ENCODE results near the gene BEX4.
"Not testable (repeated sequence)": the region's sequence is repeated elsewhere in the genome, so short reads cannot be mapped to it uniquely, and the experiment has no call there.

The BEX4 gene

DNA sequence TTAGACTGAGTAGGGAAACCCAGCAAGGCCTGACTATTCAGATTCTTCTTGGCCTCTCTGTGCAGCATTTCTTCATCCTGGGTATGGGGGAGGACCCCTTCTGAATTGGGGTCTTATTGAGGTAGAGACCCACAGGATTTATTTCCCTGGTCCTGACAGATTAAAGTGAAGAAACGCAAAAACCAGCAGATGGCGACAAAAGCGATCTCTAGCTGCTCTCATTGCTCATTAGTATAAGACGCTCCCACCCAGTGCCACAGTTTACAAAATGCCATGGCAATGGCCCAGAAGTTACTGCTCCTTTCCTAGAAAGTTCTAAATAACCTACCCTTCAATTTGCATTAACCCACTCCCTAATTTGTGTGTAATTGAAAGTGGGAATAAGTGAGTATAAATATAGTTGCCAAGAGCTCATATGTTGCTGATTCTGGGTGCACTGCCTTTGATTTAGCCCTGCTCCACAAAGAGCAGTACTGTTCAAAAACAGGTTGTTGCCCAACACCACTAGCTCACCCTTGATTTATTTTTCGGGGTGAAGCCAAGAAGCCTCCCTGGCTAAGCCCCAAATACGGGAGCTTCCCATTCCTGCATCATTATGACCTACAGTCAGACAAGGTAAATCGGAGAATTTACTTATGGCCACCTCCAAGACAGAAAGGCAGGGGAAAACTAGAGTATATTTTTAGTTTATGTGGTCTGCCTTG, 3.7 kb upstream of the BEX4 start:
- Histone ChIP-seq H3K27me3 (replicated peaks) (no peaks in the 10 kb centered on the region), H3K27ac (no peak overlapping the region), H3K36me3 (replicated peaks) (no peaks in the 10 kb centered on the region), H3K4me3 (ENCODE audit: low read depth, low read length) (no peak overlapping the region)
- in situ Hi-C loops (cut with HindIII; ENCODE audit: low pct_ligation_motif_present, low sequenced_read_pairs) = no loop called here
- TF ChIP-seq, protein P1, sequence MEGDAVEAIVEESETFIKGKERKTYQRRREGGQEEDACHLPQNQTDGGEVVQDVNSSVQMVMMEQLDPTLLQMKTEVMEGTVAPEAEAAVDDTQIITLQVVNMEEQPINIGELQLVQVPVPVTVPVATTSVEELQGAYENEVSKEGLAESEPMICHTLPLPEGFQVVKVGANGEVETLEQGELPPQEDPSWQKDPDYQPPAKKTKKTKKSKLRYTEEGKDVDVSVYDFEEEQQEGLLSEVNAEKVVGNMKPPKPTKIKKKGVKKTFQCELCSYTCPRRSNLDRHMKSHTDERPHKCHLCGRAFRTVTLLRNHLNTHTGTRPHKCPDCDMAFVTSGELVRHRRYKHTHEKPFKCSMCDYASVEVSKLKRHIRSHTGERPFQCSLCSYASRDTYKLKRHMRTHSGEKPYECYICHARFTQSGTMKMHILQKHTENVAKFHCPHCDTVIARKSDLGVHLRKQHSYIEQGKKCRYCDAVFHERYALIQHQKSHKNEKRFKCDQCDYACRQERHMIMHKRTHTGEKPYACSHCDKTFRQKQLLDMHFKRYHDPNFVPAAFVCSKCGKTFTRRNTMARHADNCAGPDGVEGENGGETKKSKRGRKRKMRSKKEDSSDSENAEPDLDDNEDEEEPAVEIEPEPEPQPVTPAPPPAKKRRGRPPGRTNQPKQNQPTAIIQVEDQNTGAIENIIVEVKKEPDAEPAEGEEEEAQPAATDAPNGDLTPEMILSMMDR (IDR thresholded peaks at IDR 0.05; ENCODE audit: low read depth, low read length, missing control alignments) = peak; percentile 65
- DNase-seq = peak; percentile 47

DNA sequence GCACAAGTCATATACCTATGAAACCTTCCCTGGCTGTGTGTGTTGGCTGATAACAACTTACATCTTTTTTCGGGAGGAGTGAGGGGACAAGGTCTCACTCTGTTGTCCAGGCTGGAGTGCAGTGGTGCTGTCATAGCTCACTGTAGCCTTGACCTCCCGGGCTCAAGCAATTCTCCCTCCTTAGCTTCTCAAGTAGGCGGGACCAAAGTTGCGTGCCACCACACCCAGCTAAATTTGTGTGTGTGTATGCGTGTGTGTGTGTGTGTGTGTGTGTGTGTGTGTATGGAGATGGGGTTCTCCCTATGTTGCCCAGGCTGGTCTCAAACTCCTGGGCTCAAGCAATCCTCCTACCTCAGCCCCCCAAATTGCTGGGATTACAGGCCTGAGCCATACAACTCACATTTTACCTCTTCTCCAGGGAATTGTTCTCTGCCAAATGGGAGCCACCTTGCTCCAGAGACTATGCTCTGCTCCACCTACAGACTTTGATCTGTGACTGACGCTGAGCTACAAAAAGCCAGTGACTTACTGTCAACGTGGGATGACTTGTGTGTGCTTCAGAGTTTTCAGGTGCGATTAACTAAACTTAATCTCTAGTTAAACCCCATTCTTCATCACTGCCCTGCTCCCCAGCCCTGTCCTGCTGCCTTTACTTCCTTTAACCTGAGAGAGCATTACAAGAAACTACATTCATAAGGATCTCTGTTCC, 2.0 kb upstream of the BEX4 start:
- TF ChIP-seq, protein P1 (IDR thresholded peaks at IDR 0.05; ENCODE audit: low read depth, low read length, missing control alignments) = no peak
- Histone ChIP-seq H3K27me3 (replicated peaks) (no peaks in the 10 kb centered on the region), H3K36me3 (replicated peaks) (no peaks in the 10 kb centered on the region), H3K27ac (no peak overlapping the region), H3K4me3 (ENCODE audit: low read depth, low read length) (no peak overlapping the region)
- DNase-seq = no peak
- in situ Hi-C loops (cut with HindIII; ENCODE audit: low pct_ligation_motif_present, low sequenced_read_pairs) = no loop called here

DNA sequence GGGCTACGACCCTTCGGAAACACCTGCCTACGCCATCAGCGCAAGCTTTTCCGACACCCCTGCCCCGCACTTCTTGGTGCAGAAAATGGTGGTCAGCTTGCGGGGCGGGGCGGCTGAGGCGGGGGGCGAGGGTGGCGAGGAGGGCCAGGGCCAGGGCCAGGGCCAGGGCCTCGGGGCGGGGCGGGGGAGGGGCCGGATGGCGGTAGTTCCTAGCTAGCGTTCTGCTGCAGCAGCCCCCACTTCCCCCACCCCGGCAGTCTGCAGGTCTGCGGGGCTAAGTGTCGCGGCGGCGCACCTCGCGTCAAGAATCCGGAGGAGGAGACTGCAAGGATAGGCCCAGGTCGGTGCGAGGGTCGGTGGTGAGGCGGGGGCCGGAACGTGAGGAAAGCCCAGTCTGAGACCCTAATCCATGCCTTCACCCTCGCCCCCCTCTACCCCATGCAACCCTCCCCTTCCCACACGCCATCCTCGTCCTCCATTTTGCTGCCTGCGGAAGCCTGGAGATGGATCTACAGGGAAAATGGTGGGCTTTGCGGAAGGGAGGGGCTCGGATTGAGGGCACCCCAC, 600 bp downstream of the BEX4 start:
- Histone ChIP-seq H3K4me3 (ENCODE audit: low read depth, low read length) (peak overlapping the region; percentile 68), H3K36me3 (replicated peaks) (no peaks in the 10 kb centered on the region), H3K27ac (peak overlapping the region; percentile 54), H3K27me3 (replicated peaks) (no peaks in the 10 kb centered on the region)
- TF ChIP-seq, protein P1 (IDR thresholded peaks at IDR 0.05; ENCODE audit: low read depth, low read length, missing control alignments) = no peak
- DNase-seq = no peak
- in situ Hi-C loops (cut with HindIII; ENCODE audit: low pct_ligation_motif_present, low sequenced_read_pairs) = no loop called here

DNA sequence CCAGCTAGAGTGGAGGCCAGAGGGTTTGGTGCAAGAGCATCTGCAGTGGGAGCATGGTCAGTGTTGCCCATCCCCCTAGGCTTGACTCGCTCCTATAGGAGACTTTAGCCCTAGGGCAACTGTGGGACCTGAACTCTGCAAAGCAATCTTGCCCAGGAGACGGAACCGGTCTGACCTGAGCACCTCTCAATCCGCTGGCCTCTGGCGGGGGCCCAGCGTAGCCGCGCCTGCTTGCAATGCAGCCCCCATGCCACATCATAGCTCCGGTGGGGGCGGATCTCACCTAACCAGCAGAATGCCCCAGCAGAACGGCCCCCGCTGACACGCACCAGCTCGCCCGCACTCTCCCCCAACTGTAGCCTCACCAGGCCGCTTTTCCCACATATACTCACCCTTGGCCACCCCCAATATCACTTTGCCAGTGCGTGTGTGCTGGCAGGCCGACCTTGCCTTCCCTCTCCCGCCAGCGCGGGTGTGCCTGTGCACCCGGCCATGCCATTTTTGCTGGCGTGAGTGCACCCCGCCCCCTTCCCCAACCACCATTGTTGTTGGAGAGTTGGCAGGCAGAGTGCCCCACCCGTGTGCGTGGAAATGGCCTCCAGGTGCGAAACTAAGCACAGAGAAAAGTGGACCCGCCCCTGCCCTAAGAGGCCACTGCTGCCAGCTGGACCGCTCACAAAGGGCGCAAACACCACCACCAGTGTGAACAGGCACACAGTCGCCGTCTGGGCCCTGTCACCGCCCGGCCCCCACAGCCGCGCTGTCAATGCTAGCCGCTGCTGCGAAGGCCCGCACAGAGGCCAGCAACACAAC, 5.8 kb downstream of the BEX4 start:
- Histone ChIP-seq H3K36me3 (replicated peaks) (no peaks in the 10 kb centered on the region), H3K27me3 (replicated peaks) (peaks cover 2% of the 10 kb centered on the region), H3K27ac (no peak overlapping the region), H3K4me3 (ENCODE audit: low read depth, low read length) (peak overlapping the region; percentile 32)
- TF ChIP-seq, protein P1 (IDR thresholded peaks at IDR 0.05; ENCODE audit: low read depth, low read length, missing control alignments) = no peak
- no peak for DNase-seq
- in situ Hi-C loops (cut with HindIII; ENCODE audit: low pct_ligation_motif_present, low sequenced_read_pairs) = no loop called here

DNA sequence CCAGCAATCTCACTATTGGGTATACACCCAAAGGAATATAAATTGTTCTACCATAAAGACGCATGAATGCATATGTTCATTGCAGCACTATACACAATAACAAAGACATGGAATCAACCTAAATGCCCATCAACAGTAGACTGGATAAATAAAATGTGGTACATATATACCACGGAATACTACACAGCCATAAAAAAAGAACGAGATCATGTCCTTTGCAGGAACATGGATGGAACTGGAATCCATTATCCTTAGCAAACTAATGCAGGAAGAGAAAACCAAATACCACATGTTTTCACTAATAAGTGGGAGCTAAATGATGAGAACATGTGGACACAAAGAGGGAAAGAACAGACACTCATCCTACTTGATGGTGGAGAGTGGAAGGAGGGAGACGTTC, 11.0 kb downstream of the BEX4 start:
- H3K36me3 ChIP-seq (replicated peaks); DNase-seq; in situ Hi-C loops (cut with HindIII; ENCODE audit: low pct_ligation_motif_present, low sequenced_read_pairs); H3K27ac ChIP-seq; H3K27me3 ChIP-seq (replicated peaks); H3K4me3 ChIP-seq (ENCODE audit: low read depth, low read length): not testable (repeated sequence)

DNA sequence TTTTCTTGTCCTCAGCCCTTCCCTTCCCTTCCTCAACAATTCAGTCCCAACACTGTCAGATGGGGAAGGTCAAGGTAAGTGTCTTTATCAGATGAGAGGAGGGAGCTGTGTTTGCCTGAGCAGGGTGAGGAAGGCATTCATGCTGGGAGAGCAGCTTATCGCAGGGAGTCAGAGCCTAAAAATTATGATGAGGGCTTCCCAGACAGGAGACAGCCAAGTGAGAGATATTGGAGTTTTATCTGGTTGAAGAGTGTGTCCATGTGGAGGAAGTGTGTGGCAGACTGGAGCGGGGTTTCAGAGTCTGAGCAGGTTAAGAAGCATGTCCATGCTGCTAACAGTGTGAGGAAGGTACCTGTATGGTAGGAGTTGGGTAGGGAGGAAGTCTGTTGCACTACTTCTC, 18.4 kb downstream of the BEX4 start:
- H3K27me3 ChIP-seq (replicated peaks) = no peaks in the 10 kb centered on the region
- TF ChIP-seq, protein P1 (IDR thresholded peaks at IDR 0.05; ENCODE audit: low read depth, low read length, missing control alignments) = no peak
- no peak overlapping the region for H3K27ac ChIP-seq
- DNase-seq = no peak
- in situ Hi-C loops (cut with HindIII; ENCODE audit: low pct_ligation_motif_present, low sequenced_read_pairs) = no loop called here
- H3K36me3 ChIP-seq (replicated peaks) = no peaks in the 10 kb centered on the region
- H3K4me3 ChIP-seq (ENCODE audit: low read depth, low read length) = no peak overlapping the region

Data from brain microvascular endothelial cell (primary cell).